ENCODE measurements around the gene TRPC6.
A peak's percentile ranks its signal among the peaks of the same experiment; 100 is the strongest.

The TRPC6 gene

GRCh38 chr11:101438126-101438525 is 145.7 kb downstream of the TRPC6 start:
- H3K4me3 ChIP-seq (ENCODE audit: low read length), result no peak overlapping the region
- no peak for TF ChIP-seq CTCF (conservative IDR thresholded peaks at IDR 0.05; ENCODE audit: low read length)
- no peak for DNase-seq (ENCODE audit: low read depth)

- peak; percentile 80 for TF ChIP-seq CTCF (conservative IDR thresholded peaks at IDR 0.05; ENCODE audit: low read length)
- peak; percentile 47 for DNase-seq (ENCODE audit: low read depth)
- H3K4me3 ChIP-seq (ENCODE audit: low read length), result no peak overlapping the region
These were observed 147.2 kb downstream of the TRPC6 start for GRCh38 chr11:101436511-101437142.

- H3K4me3 ChIP-seq (ENCODE audit: low read length), result no peak overlapping the region
- TF ChIP-seq CTCF (conservative IDR thresholded peaks at IDR 0.05; ENCODE audit: low read length), result no peak
- no peak for DNase-seq (ENCODE audit: low read depth)
These were observed 148.3 kb downstream of the TRPC6 start for GRCh38 chr11:101435408-101435973.

- H3K4me3 ChIP-seq (ENCODE audit: low read length), result no peak overlapping the region
- no peak for DNase-seq (ENCODE audit: low read depth)
- no peak for TF ChIP-seq CTCF (conservative IDR thresholded peaks at IDR 0.05; ENCODE audit: low read length)
These were observed 149.7 kb downstream of the TRPC6 start for GRCh38 chr11:101434026-101434643.

- TF ChIP-seq CTCF (conservative IDR thresholded peaks at IDR 0.05; ENCODE audit: low read length), result no peak
- no peak for DNase-seq (ENCODE audit: low read depth)
- H3K4me3 ChIP-seq (ENCODE audit: low read length), result no peak overlapping the region
These were observed 150.7 kb downstream of the TRPC6 start for GRCh38 chr11:101433151-101433550.

GRCh38 chr11:101429703-101430540 is 153.9 kb downstream of the TRPC6 start:
- no peak overlapping the region for H3K4me3 ChIP-seq (ENCODE audit: low read length)
- DNase-seq (ENCODE audit: low read depth), result no peak
- no peak for TF ChIP-seq CTCF (conservative IDR thresholded peaks at IDR 0.05; ENCODE audit: low read length)
